Kidney (tissue), 14 donors: ENCODE measurements around the gene TNPO1. TPM values are rescaled to one million over a fixed set of nuclear protein-coding genes. Genes with fewer than 3 reads are reported as not detected.

Source experiments
- DNase-seq, 5 donors: peaks; one replicate each; pipeline ENCODE4 v3.0.0-alpha.2; 2013 to 2020
- FAIRE-seq: peaks from 2 replicates; lab custom pipeline; 2012; peaks lifted over from hg19 to GRCh38; lab: Jason Lieb, UNC
- H3K27ac ChIP-seq, 2 donors: one replicate each; pipeline ENCODE4 v1.7.0; 2013; ENCODE audit warnings: low read depth in 2 of 2, low read length in 2 of 2, inconsistent platforms in 1 of 2
- H3K27me3 ChIP-seq: one replicate; pipeline ENCODE4 v1.7.1; 2013; ENCODE audit warnings: low read length, inconsistent platforms; ENCODE audit not compliant: control insufficient read depth, insufficient read depth
- H3K36me3 ChIP-seq, 3 donors: one replicate each; pipeline versions ENCODE4 v1.7.0 to v1.7.1; 2013; ENCODE audit warnings: low read length in 3 of 3, control low read depth in 1 of 3, inconsistent platforms in 1 of 3; ENCODE audit not compliant: insufficient read depth in 3 of 3, control insufficient read depth in 2 of 3
- H3K4me1 ChIP-seq, 3 donors: one replicate each; pipeline versions ENCODE4 v1.7.0 to v1.7.1; 2013; ENCODE audit warnings: low read length in 3 of 3, inconsistent platforms in 1 of 3, low read depth in 1 of 3; ENCODE audit not compliant: control insufficient read depth in 2 of 3, insufficient read depth in 2 of 3
- H3K4me3 ChIP-seq, 3 donors: one replicate each; pipeline versions ENCODE4 v1.7.0 to v1.8.1; 2013; ENCODE audit warnings: low read length in 3 of 3, control low read depth in 1 of 3, inconsistent platforms in 1 of 3
- H3K9ac ChIP-seq, 3 donors: one replicate each; pipeline versions ENCODE4 v1.7.0 to v1.7.1; 2013; ENCODE audit warnings: low read length in 3 of 3, control low read depth in 1 of 3, inconsistent platforms in 1 of 3
- H3K9me3 ChIP-seq, 3 donors: one replicate each; pipeline versions ENCODE4 v1.7.0 to v1.7.1; 2013; ENCODE audit warnings: low read length in 3 of 3, control low read depth in 1 of 3, inconsistent platforms in 1 of 3; ENCODE audit not compliant: control insufficient read depth in 2 of 3, insufficient read depth in 1 of 3
- CTCF ChIP-seq: IDR thresholded peaks from 3 replicates; pipeline ENCODE4 v1.5.1; 2012; ENCODE audit warnings: mild to moderate bottlenecking, moderate library complexity, borderline replicate concordance; ENCODE audit not compliant: insufficient read depth; ENCODE audit errors: extremely low read depth
- intact Hi-C: fragments of 100-400 bp; cut with DNase I; formaldehyde crosslinking; loops from one replicate; pipeline ENCODE4 v1.11.1; 2022
- polyA plus RNA-seq: library from polyadenylated mRNA; stranded (reverse); fragments of 350-450 nt; fragmentation: Illumina TruSeq; extraction: RNeasy Lipid Tissue Mini Kit (QIAGEN cat#74804); gene quantifications from one replicate; pipeline ENCODE4 v1.2.3, GENCODE V29; 2014; ENCODE audit warnings: low read depth, low replicate concordance; ENCODE audit not compliant: insufficient read depth
- total RNA-seq: library from RNA; stranded (reverse); fragmentation: NEBNext Ultra II Directional; extraction: Animal tissue kit (Norgen Biotek cat#: 25700); gene quantifications from one replicate; pipeline ENCODE4 v1.2.1, GENCODE V29; 2021
- donor health status: control.
- donor health status: control.
- donor health status: control.
- donor health status: control.
- donor health status: control.
- donor health status: DM: yes; HTN: yes; CAD: no.
- donor health status: Normal renal cell carcinoma (clear cell type).

The TNPO1 gene
- total and polyA plus RNA-seq, 2 donors from 2014 or later, result 15.6 to 86.6 TPM

- Histone ChIP-seq H3K4me3 (no peak overlapping the region), H3K9ac (no peak overlapping the region), H3K27ac (no peak overlapping the region), H3K27me3 (no peaks in the 10 kb centered on the region), H3K36me3 (no peaks in the 10 kb centered on the region), H3K4me1 (no peaks in the 10 kb centered on the region), H3K9me3 (no peaks in the 10 kb centered on the region)
- DNase-seq, result no peak
- intact Hi-C loops, result no loop called here
- TF ChIP-seq CTCF, result no peak
- FAIRE-seq, result no peak
Observed at GRCh38 chr5:72830362-72830761, 13.9 kb downstream of the TNPO1 start.

DNA sequence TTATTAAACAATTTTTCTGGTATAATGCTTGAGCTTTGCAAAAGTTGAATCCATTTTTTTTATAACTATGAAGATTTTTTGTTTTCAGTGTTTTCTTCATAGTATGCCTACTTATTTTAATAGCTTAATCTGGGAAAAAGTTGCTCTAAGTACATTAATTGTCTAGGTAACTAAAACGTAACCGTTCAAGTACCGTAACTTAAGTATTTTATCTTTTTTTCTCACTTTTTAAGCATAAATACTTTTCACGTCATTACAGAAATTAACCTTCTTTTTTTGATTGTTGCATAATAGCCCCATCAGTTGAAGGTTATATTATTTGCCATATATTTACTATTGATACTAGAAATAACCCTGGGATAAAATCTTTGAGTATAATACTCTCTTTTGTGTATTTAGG is 15.2 kb downstream of the TNPO1 start:
- Histone ChIP-seq H3K4me1 (no peaks in the 10 kb centered on the region), H3K27me3 (no peaks in the 10 kb centered on the region), H3K9ac (no peak overlapping the region), H3K4me3 (no peak overlapping the region), H3K36me3 (no peaks in the 10 kb centered on the region), H3K9me3 (no peaks in the 10 kb centered on the region), H3K27ac (no peak overlapping the region)
- DNase-seq (no peak), FAIRE-seq (no peak)
- TF ChIP-seq CTCF, result no peak
- intact Hi-C loops, result no loop called here

GRCh38 chr5:72834924-72835323 is 18.5 kb downstream of the TNPO1 start:
- no peaks in the 10 kb centered on the region for H3K27me3 ChIP-seq
- peaks cover 0 to 8% (median 0%) of the 10 kb centered on the region in 3 donors for H3K4me1 ChIP-seq
- H3K4me3 ChIP-seq, result no peak overlapping the region
- no peaks in the 10 kb centered on the region for H3K9me3 ChIP-seq
- H3K27ac ChIP-seq, result no peak overlapping the region
- no peaks in the 10 kb centered on the region for H3K36me3 ChIP-seq
- no peak for TF ChIP-seq CTCF
- DNase-seq (no peak), FAIRE-seq (no peak)
- intact Hi-C loops, result no loop called here
- H3K9ac ChIP-seq, result no peak overlapping the region

DNA sequence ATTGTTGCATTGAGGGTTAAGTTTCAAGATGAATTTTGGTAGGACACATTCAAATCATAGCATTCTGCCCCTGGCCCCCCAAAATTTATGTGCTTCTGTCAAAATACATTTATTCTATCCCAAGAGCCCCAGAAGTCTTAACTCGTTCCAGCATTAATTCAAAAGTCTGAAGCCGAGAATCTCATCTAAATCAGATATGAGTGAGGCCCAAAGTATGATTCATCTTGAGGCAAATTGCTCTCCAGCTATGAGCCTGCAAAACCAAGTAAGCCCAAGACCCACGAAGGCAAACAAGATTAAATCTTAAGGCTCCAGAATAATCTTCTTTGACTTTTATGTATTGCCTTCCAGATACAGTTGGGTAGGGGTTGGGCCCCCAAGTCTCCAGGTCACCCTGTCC is 19.2 kb downstream of the TNPO1 start:
- Histone ChIP-seq H3K27ac (no peak overlapping the region), H3K4me1 (peaks cover 0 to 14% (median 0%) of the 10 kb centered on the region in 3 donors), H3K4me3 (no peak overlapping the region), H3K36me3 (no peaks in the 10 kb centered on the region), H3K9me3 (no peaks in the 10 kb centered on the region), H3K27me3 (no peaks in the 10 kb centered on the region), H3K9ac (no peak overlapping the region)
- DNase-seq, result no peak
- intact Hi-C loops, result no loop called here
- TF ChIP-seq CTCF, result no peak
- FAIRE-seq, result no peak
